Keratinocyte (primary cell): ENCODE measurements around the gene LRRC73. TPM values are rescaled to one million over a fixed set of nuclear protein-coding genes. Genes with fewer than 3 reads are reported as not detected.

ENCODE experiments used
- DNase-seq: peaks from one replicate; pipeline ENCODE4 v3.0.0-alpha.2; 2011; ENCODE audit warnings: low read depth, missing footprints, low spot score
- FAIRE-seq: peaks from 2 replicates; lab custom pipeline; 2011; peaks lifted over from hg19 to GRCh38; lab: Jason Lieb, UNC
- H2AFZ ChIP-seq: 2 replicates; pipeline ENCODE4 v1.6.0; 2012; ENCODE audit warnings: low read length, control low read depth, inconsistent platforms; ENCODE audit not compliant: control insufficient read depth
- H3K27ac ChIP-seq: 2 replicates; pipeline ENCODE4 v1.5.1; 2011; ENCODE audit warnings: low read length; ENCODE audit not compliant: control insufficient read depth, insufficient read depth
- H3K27me3 ChIP-seq: 3 replicates; pipeline ENCODE4 v1.6.0; 2011; ENCODE audit warnings: low read length; ENCODE audit not compliant: control insufficient read depth, insufficient read depth; ENCODE audit errors: extremely low read depth
- H3K36me3 ChIP-seq, 2 experiments: 2 replicates in 1 of 2; 3 replicates in 1 of 2; pipeline ENCODE4 v1.5.1; 2011; ENCODE audit warnings: low read length in 2 of 2, mild to moderate bottlenecking in 1 of 2; ENCODE audit not compliant: control insufficient read depth in 2 of 2, insufficient read depth in 2 of 2; ENCODE audit errors: extremely low read depth in 1 of 2
- H3K4me1 ChIP-seq: 3 replicates; pipeline ENCODE4 v1.5.1; 2011; ENCODE audit warnings: low read length; ENCODE audit not compliant: control insufficient read depth, insufficient read depth; ENCODE audit errors: extremely low read depth
- H3K4me2 ChIP-seq: 3 replicates; pipeline ENCODE4 v1.6.0; 2011; ENCODE audit warnings: low read depth, low read length; ENCODE audit not compliant: control insufficient read depth, insufficient read depth; ENCODE audit errors: extremely low read depth
- H3K4me3 ChIP-seq, 3 experiments: fragments of 200-600 bp in 1 of 3; sonication (generic) in 1 of 3; 2 replicates in 2 of 3; 3 replicates in 1 of 3; pipeline ENCODE4 v1.5.1; 2011 to 2016; ENCODE audit warnings: low read length in 3 of 3, mild to moderate bottlenecking in 3 of 3, control low read depth in 2 of 3, inconsistent platforms in 1 of 3, low read depth in 1 of 3, mixed read lengths in 1 of 3, mixed run types in 1 of 3, moderate library complexity in 1 of 3; ENCODE audit not compliant: control insufficient read depth in 2 of 3, insufficient read depth in 2 of 3; ENCODE audit errors: extremely low read depth in 1 of 3
- H3K79me2 ChIP-seq: 2 replicates; pipeline ENCODE4 v1.6.0; 2012; ENCODE audit warnings: low read length; ENCODE audit not compliant: control insufficient read depth, insufficient read depth
- H3K9ac ChIP-seq: 3 replicates; pipeline ENCODE4 v1.6.0; 2011; ENCODE audit warnings: low read length; ENCODE audit not compliant: control insufficient read depth, insufficient read depth; ENCODE audit errors: extremely low read depth
- H3K9me1 ChIP-seq: 3 replicates; pipeline ENCODE4 v1.6.0; 2011; ENCODE audit warnings: low read length; ENCODE audit not compliant: control insufficient read depth, insufficient read depth; ENCODE audit errors: extremely low read depth
- H3K9me3 ChIP-seq: 2 replicates; pipeline ENCODE4 v1.5.1; 2012; ENCODE audit warnings: low read depth, low read length; ENCODE audit not compliant: control insufficient read depth
- H4K20me1 ChIP-seq: 3 replicates; pipeline ENCODE4 v1.6.0; 2011; ENCODE audit warnings: low read length; ENCODE audit not compliant: control insufficient read depth, insufficient read depth; ENCODE audit errors: extremely low read depth
- EZH2 ChIP-seq: IDR thresholded peaks from one replicate; pipeline ENCODE4 v1.6.1; 2012; ENCODE audit warnings: inconsistent platforms, mild to moderate bottlenecking, low read length, moderate library complexity
- dilution Hi-C: fragments of 300-500 bp; cut with MboI; formaldehyde crosslinking; loops from one replicate; pipeline ENCODE4 v1.7.0; 2020; ENCODE audit warnings: low sequenced_read_pairs; ENCODE audit not compliant: extremely low pct_ligation_motif_present
- polyA plus RNA-seq, 5 experiments: library from polyadenylated mRNA; depleted of rRNA in 3 of 5; stranded (reverse) in 3 of 5; stranded (forward) in 1 of 5; unstranded in 1 of 5; fragments of >200 nt; gene quantifications; 1 replicate in 1 of 5; 2 replicates in 3 of 5; 3 replicates in 1 of 5; pipeline versions ENCODE4 v1.2.1 to v1.2.3, GENCODE V29; 2011 to 2012; ENCODE audit warnings: missing spikeins in 2 of 5, low read depth in 1 of 5, low replicate concordance in 1 of 5
- small RNA-seq, 3 experiments: library from RNA; depleted of rRNA; stranded (forward); fragments of <200 nt; gene quantifications; one replicate each; pipeline ENCODE3, GENCODE V24; 2012; ENCODE audit warnings: low read depth in 3 of 3, low replicate concordance in 1 of 3; ENCODE audit not compliant: insufficient read length in 3 of 3
- TF ChIP-seq, protein P1 (sequence below), 3 experiments: IDR thresholded peaks in 1 of 3; conservative IDR thresholded peaks in 1 of 3; optimal IDR thresholded peaks in 1 of 3; 2 replicates in 2 of 3; 3 replicates in 1 of 3; pipeline versions ENCODE3 to v1.5.1; 2011; ENCODE audit warnings: low read length in 3 of 3, mild to moderate bottlenecking in 3 of 3, moderate library complexity in 2 of 3, control low read depth in 1 of 3, inconsistent platforms in 1 of 3; ENCODE audit not compliant: insufficient read depth in 2 of 3; ENCODE audit errors: extremely low read depth in 1 of 3

The LRRC73 gene
- polyA plus RNA-seq, 1 donor (not counting 4 experiments of a cell fraction or from before 2014, with no cell fraction given) = 0.16 TPM

DNA sequence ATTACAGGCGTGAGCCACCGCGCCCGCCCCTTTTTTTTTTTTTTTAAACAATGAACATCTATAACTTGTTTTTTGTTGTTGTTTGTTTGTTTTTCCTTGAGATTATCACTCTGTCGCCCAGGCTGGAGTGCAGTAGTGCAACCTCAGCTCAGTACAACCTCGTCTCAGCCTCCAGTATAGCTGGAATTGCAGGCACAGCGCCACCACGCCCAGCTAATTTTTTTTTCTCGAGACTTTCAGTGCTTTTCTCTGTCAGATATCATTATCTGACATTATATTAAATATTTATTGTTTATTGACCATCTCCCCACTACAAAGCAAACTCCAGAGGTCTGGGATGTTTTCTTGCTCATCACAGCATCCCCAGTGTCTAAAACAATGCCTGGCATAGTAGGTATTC is 52.5 kb downstream of the LRRC73 start:
- peaks cover 5 to 12% of the 10 kb centered on the region in 2 experiments for H3K36me3 ChIP-seq
- peaks cover 4% of the 10 kb centered on the region for H3K79me2 ChIP-seq
- peaks cover 16% of the 10 kb centered on the region for H3K4me1 ChIP-seq
- no peak overlapping the region for H3K4me2 ChIP-seq
- peaks cover 6% of the 10 kb centered on the region for H4K20me1 ChIP-seq
- no peak overlapping the region for H2AFZ ChIP-seq
- no peak overlapping the region for H3K9ac ChIP-seq
- H3K4me3 ChIP-seq = no peak overlapping the region
- no peaks in the 10 kb centered on the region for H3K27me3 ChIP-seq
- dilution Hi-C loops = no loop called here
- FAIRE-seq (no peak), DNase-seq (no peak)
- H3K9me1 ChIP-seq = no peaks in the 10 kb centered on the region
- TF ChIP-seq EZH2 = no peak
- TF ChIP-seq, protein P1, sequence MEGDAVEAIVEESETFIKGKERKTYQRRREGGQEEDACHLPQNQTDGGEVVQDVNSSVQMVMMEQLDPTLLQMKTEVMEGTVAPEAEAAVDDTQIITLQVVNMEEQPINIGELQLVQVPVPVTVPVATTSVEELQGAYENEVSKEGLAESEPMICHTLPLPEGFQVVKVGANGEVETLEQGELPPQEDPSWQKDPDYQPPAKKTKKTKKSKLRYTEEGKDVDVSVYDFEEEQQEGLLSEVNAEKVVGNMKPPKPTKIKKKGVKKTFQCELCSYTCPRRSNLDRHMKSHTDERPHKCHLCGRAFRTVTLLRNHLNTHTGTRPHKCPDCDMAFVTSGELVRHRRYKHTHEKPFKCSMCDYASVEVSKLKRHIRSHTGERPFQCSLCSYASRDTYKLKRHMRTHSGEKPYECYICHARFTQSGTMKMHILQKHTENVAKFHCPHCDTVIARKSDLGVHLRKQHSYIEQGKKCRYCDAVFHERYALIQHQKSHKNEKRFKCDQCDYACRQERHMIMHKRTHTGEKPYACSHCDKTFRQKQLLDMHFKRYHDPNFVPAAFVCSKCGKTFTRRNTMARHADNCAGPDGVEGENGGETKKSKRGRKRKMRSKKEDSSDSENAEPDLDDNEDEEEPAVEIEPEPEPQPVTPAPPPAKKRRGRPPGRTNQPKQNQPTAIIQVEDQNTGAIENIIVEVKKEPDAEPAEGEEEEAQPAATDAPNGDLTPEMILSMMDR (optimal IDR thresholded peaks at IDR 0.05 in 1 of 3, IDR thresholded peaks at IDR 0.05 in 1 of 3, conservative IDR thresholded peaks at IDR 0.05 in 1 of 3; ENCODE audit: extremely low read depth in 1 of 3, insufficient read depth in 2 of 3, low read length in 3 of 3) = peak in 1 of 3 experiments; percentile 19
- no peak overlapping the region for H3K27ac ChIP-seq
- no peaks in the 10 kb centered on the region for H3K9me3 ChIP-seq

Small RNAs within 50 kb of the gene (small RNA-seq; reads per million reads assigned to genes)
- gene RF00426 = 0 reads per million in 3 experiments
- gene RNU6-1113P = 0 reads per million in 3 experiments

Other genes with a start within 250 kb of the LRRC73 start
- gene SLC22A7, start 212.1 kb downstream of the LRRC73 start, polyA plus RNA-seq = not detected in 3 replicates
- 0.08 to 0.67 TPM (median 0.26 TPM) in 3 replicates for gene CRIP3, start 201.5 kb downstream of the LRRC73 start, polyA plus RNA-seq
- gene ZNF318, start 140.7 kb downstream of the LRRC73 start, polyA plus RNA-seq = 11.4 to 15.9 TPM (median 14.6 TPM) in 3 replicates
- gene ABCC10, start 82.8 kb downstream of the LRRC73 start, polyA plus RNA-seq = 17.9 to 30.1 TPM (median 23.0 TPM) in 3 replicates
- gene DLK2, start 54.8 kb downstream of the LRRC73 start, polyA plus RNA-seq = 19.8 to 32.2 TPM (median 31.6 TPM) in 3 replicates
- gene TJAP1, start 32.8 kb downstream of the LRRC73 start, polyA plus RNA-seq = 17.2 to 45.5 TPM (median 23.3 TPM) in 3 replicates
- 120 to 138 TPM (median 136 TPM) in 3 replicates for gene YIPF3, start 6.6 kb upstream of the LRRC73 start, polyA plus RNA-seq
- 99.6 to 121 TPM (median 119 TPM) in 3 replicates for gene POLR1C, start 6.7 kb upstream of the LRRC73 start, polyA plus RNA-seq
- 40.5 to 49.9 TPM (median 46.3 TPM) in 3 replicates for gene XPO5, start 65.7 kb upstream of the LRRC73 start, polyA plus RNA-seq
- 24.4 to 32.3 TPM (median 29.9 TPM) in 3 replicates for gene POLH, start 65.8 kb upstream of the LRRC73 start, polyA plus RNA-seq
- 51.2 to 80.6 TPM (median 59.5 TPM) in 3 replicates for gene GTPBP2, start 118.9 kb upstream of the LRRC73 start, polyA plus RNA-seq
- 34.2 to 48.1 TPM (median 46.5 TPM) in 3 replicates for gene MAD2L1BP, start 125.5 kb upstream of the LRRC73 start, polyA plus RNA-seq
- not detected in 3 replicates for gene RSPH9, start 134.7 kb upstream of the LRRC73 start, polyA plus RNA-seq
- gene MRPS18A, start 177.4 kb upstream of the LRRC73 start, polyA plus RNA-seq = 48.8 to 62.8 TPM (median 54.5 TPM) in 3 replicates